GM19193 (cell line): ENCODE data around the gene CIB4.

ENCODE experiments used
- POLR2A ChIP-seq: IDR thresholded peaks from 4 replicates; pipeline ENCODE4 v1.6.1; 2011; ENCODE audit not compliant: insufficient read depth, insufficient read length; ENCODE audit errors: extremely low read depth

Gene CIB4

DNA sequence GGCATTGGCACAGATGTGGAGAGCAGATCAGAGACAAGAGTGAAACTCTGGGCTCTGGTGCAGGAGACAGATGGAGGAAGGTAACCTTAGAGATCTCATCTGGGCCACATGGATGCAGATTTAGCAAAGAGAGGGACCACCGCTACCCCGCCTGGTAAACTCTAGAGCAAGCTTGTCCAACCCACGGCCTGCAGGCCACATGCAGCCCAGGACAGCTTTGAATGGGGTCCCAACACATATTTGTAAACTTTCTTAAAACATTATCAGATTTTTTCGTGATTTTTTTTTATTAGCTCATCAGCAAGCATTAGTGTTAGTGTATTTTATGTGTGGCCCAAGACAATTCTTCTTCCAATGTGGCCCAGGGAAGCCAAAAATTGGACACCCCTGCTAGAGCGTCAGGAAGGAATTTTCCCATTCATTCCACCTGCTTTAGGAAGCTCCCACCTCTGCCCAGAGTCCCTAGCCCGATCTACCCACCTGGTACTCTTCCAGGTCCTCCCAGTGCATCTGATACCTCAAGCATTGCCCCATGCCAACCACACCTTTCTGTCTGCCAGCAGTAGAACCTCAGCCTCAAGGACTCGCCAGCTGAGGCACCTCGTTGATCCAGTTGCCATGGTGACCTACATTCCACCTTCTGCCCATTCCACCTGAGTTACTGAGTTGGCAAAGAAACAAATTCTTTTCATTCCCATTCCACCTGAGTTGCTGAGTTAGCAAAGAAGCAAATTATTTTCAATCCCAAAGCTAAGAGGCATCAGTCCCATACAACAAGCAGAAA is at the start of gene CIB4:
TSS of gene CIB4 (minus strand) at position 586 of the 784 bp plus-strand sequence. CDS start at position 534, 52 bp downstream.
- no peak for TF ChIP-seq POLR2A

DNA sequence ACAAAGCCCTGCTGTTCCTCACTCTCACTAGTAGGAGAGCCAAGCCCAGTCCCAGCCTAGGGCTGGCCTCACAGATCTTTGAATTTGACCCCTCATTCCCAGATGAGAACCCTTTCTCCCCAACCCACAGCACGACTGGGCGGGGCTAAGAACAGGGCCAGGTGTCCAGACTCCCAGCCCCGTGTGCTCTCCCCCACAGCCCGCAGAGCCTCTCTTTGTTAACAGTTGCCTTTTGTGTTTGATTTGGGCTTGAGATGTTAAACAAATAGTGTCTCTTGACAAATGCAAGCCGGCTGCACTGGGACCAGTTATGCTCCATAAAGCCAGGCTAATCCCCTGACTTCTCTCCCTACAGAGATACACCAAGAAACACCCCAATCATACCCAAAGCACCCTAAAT is 46.6 kb upstream of the CIB4 start:
- no peak for TF ChIP-seq POLR2A

- TF ChIP-seq POLR2A, result no peak
These were observed 46.2 kb upstream of the CIB4 start for GRCh38 chr2:26687328-26687727.

DNA sequence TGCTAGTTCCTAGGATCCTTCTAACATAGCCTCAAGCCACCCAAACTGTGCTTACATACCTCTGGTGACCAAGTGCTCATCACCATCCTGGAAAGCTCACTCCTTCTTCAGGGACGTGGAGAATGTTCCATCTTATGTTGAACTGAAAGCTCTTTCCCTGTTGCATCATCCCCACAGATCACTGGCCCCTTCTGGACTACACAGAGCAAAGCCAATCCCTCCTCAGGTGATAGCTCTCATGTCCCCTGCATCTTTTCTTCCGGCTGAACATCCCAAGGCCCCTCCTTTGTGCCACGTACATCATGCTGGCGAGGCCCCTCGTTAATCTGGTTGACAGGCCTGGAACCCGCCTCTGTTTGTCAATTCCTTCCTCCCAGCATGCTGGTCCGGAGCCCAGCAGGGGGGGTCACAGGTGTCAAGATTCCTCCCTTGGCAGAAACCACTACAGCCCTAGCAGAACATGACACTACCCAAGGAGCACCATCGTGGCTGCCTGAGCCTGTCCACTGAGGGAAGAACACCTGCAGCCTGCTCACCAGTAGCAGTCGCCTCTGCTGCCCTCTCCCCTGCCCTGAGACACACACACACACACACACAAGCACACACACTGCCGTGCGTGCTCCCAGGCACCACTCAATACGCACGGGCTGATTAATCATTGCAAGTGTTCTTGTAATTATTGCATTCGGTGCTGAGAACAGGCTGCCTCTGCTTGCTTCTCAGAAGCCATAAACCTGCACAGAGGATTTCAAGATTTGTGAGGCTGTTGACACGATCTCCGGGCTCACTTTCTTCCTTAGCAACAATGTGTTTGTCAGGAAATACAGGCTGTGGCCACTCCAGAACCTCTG is 45.0 kb upstream of the CIB4 start:
- TF ChIP-seq POLR2A, result no peak

GRCh38 chr2:26685341-26685740 is 44.2 kb upstream of the CIB4 start:
- TF ChIP-seq POLR2A, result no peak

GRCh38 chr2:26683583-26683982 is 42.4 kb upstream of the CIB4 start:
- no peak for TF ChIP-seq POLR2A

- TF ChIP-seq POLR2A, result no peak
These were observed 41.0 kb upstream of the CIB4 start for GRCh38 chr2:26682155-26682554.

- TF ChIP-seq POLR2A, result no peak
These were observed 40.5 kb upstream of the CIB4 start for GRCh38 chr2:26681656-26682055.

GRCh38 chr2:26679867-26680266 is 38.7 kb upstream of the CIB4 start:
- no peak for TF ChIP-seq POLR2A

- no peak for TF ChIP-seq POLR2A
These were observed 36.9 kb upstream of the CIB4 start for GRCh38 chr2:26678035-26678434.

DNA sequence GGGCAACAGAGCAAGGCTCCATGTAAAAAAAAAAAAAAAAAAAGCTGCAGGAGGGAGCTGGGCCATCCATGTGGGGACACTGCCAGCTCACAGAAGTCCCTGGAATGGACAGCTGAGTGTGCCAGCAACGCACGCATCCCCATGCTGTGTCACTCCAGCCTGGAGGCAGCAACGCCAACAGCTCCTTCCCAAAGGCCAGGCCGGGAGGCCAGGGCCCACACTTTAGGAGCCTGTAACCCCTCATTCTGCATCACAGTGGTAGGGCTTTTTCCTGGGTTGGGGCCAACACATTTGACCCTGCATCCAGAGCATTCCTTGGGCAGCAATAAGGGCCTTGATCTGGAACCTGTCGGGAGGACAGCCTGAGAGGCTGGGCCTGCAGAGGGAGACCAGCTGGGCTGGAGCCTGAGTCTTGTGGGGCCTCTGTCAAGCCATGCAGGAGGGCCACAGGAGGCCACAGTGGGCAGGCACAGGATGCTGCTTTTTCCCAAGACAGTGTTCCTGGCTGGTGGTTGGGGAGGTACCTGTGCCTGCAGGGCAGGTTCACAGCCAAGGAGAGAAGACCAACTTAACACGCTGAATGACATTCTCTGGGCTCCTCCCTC is 34.6 kb upstream of the CIB4 start:
- no peak for TF ChIP-seq POLR2A

- TF ChIP-seq POLR2A, result no peak
These were observed 33.6 kb upstream of the CIB4 start for GRCh38 chr2:26674771-26675170.

- TF ChIP-seq POLR2A, result no peak
These were observed 33.0 kb upstream of the CIB4 start for GRCh38 chr2:26674002-26674751.

- no peak for TF ChIP-seq POLR2A
These were observed 31.7 kb upstream of the CIB4 start for GRCh38 chr2:26672818-26673393.
